Urinary bladder (tissue), 4 donors: ENCODE measurements around the gene TMCO5A. TPM values are rescaled to one million over a fixed set of nuclear protein-coding genes. Genes with fewer than 3 reads are reported as not detected.

Source experiments
- DNase-seq: peaks from one replicate; pipeline ENCODE4 v3.0.0-alpha.2; 2015; ENCODE audit errors: extremely low spot score
- H3K27ac ChIP-seq: one replicate; pipeline ENCODE4 v1.5.1; 2013; ENCODE audit warnings: low read depth, mild to moderate bottlenecking, moderate library complexity
- H3K36me3 ChIP-seq: one replicate; pipeline ENCODE4 v1.6.1; 2013; ENCODE audit warnings: mild to moderate bottlenecking, moderate library complexity; ENCODE audit not compliant: insufficient read depth
- H3K4me1 ChIP-seq: one replicate; pipeline ENCODE4 v1.6.1; 2013; ENCODE audit warnings: mild to moderate bottlenecking, moderate library complexity; ENCODE audit not compliant: insufficient read depth
- H3K4me3 ChIP-seq: one replicate; pipeline ENCODE4 v1.5.1; 2013; ENCODE audit warnings: low read depth, low read length
- WGBS: extraction: QIAGEN DNeasy Blood & Tissue Kit; methylation state at CpG from one replicate; pipeline ENCODE4 v1.1.7; 2013; 5-methylcytosine and 5-hydroxymethylcytosine counted together
- polyA plus RNA-seq: library from polyadenylated mRNA; stranded (reverse); fragments of 200-250 nt; gene quantifications from one replicate; pipeline ENCODE4 v1.2.3, GENCODE V29; 2013
- total RNA-seq: library from RNA; depleted of rRNA; stranded (reverse); fragments of >200 nt; gene quantifications from one replicate; pipeline ENCODE4 v1.2.3, GENCODE V29; 2014
- donor health status: healthy with polysubstance abuse.
- donor health status: healthy.

TMCO5A gene
- total RNA-seq (not detected), polyA plus RNA-seq (not detected)

DNA sequence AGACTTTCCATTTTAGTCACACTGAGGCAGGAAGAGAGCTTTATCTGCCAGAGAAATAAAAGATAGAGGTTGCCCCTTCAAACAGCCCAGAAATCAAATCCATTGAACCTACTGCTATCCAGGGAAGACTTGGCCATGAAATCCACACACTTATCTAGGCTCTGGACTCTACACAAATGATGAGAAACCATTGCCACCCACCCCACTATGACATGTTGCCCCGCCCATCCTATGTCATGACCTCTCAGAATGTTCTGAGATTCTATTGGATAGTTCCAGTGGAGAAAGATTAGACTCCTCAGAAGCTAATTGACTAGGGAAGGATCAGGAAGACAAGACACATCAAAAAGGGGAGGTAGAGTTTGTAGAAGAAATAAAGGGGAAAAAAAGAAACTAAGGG is at the start of gene TMCO5A:
TMCO5A (plus strand) TSS at position 301 of the 400 bp plus-strand sequence. CDS start 1,684 bp downstream, outside the sequence.
- no peak for DNase-seq
- H3K27ac ChIP-seq: no peak within 1 kb of the TSS
- no peak within 1 kb of the TSS for H3K4me3 ChIP-seq
- no peaks in the 10 kb centered on the region for H3K4me1 ChIP-seq
- 91% methylated on average over 1 of the region's 1 CpG for WGBS
- H3K36me3 ChIP-seq: no peaks in the 10 kb centered on the region

DNA sequence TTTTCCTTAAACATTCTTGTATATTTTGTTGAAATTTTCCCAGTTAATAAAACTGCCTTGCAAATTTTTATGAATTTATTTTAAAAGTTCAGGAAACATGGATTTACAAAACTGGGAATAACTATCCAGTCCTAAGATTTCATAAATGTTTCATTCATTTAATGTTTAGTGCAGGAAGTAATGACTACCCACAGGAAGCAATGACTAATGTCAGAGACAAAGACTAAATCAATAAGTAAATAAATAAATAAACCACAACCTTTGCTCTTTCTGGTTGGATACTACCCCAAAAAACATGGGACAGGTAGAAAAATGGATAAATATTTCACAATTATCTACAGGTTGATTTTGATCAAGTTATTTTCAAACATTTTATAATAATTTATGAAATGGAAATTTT is 48.8 kb upstream of the TMCO5A start:
- no peaks in the 10 kb centered on the region for H3K4me1 ChIP-seq
- H3K4me3 ChIP-seq: no peak overlapping the region
- no peak for DNase-seq
- H3K36me3 ChIP-seq: no peaks in the 10 kb centered on the region
- no peak overlapping the region for H3K27ac ChIP-seq

DNA sequence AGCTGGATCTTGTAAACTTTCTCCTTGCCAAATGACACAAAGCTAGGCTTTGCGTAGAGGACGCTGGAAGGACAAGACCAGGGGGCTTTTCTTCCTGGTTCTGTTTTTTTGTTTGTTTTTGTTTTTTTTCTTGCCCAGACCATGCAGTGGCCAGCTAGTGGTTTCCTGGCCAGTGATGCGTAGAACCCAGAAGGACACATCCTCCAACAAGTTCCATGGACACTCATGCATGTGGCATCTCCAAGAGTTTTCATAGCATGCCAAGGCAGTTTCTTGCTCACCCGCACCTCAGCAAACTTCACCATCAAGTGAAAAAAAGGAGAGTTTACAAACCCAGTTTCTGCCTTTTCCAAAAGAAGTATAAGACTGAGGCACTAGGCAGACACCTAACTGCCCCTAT is 46.1 kb upstream of the TMCO5A start:
- H3K4me1 ChIP-seq: no peaks in the 10 kb centered on the region
- WGBS: 90% methylated on average over 4 of the region's 4 CpGs
- no peaks in the 10 kb centered on the region for H3K36me3 ChIP-seq
- no peak overlapping the region for H3K4me3 ChIP-seq
- no peak overlapping the region for H3K27ac ChIP-seq
- DNase-seq: no peak

DNA sequence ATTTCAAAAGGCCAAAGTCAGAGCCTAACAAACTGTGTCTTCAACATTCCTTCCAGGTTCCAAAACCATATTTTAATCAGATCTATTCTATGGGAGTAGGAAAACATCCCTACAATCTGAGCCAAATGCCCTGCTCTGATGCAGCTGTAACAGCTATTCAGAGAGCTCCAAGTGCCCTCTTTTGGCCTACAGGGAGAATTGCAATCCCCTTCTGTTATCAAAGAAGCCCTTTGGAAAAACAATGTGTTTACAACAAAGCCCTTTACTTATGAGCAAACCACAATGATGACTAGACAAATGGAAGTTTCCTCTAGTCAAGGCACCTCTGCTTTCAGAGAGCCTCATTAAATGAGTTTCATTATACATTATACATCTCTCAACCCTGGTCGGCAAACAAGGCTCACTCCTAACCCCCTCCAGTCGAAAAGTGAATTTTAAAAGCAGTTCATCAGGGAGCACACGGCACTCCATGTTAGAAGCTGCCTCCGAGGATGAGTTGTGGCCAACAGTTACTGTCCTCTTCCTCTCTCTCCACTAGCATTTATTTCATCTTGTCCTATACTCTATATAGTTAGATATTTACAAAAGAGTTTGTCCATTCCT is 42.6 kb upstream of the TMCO5A start:
- Histone ChIP-seq H3K4me3 (no peak overlapping the region), H3K27ac (no peak overlapping the region), H3K36me3 (no peaks in the 10 kb centered on the region), H3K4me1 (no peaks in the 10 kb centered on the region)
- no peak for DNase-seq
- WGBS: 44% methylated on average over 4 of the region's 4 CpGs

DNA sequence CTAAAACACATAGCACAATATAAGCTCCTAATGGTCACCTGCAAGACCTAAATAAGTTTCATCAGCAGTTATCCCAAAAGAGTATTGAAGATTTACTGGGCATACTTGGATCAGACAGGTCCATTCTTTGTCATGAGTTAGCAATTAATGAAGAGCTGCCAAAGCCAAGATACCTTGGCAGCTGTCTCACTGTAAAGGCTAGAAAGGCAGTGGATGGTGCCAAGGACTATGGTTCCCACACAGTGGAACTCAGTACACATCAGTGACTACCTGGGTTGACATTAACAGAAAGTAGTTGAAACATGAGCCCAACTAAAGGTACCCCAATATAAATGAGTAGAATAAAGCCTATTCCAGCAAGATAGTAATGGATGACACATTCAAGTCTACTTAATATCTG is 41.1 kb upstream of the TMCO5A start:
- no peak for DNase-seq
- Histone ChIP-seq H3K4me1 (no peaks in the 10 kb centered on the region), H3K36me3 (no peaks in the 10 kb centered on the region), H3K27ac (no peak overlapping the region), H3K4me3 (no peak overlapping the region)

DNA sequence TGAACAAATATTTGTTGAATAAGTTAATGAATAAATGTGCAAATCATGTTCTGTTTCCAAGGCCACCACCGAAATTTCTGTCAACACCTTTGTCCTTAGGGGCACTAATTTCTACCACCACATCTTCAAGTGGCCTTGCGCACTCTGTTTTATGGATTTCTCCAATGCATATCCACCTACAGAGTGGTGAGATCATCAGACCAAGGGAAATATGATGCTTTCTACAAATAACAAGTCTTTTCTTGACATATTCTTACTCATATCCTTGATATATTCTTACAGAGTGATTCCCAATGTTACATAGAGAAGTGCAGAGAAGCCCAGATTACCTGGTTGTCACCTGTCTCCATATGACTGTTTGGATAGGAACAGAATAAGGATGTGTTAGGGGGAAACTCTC is 36.1 kb upstream of the TMCO5A start:
- no peak for DNase-seq
- Histone ChIP-seq H3K27ac (no peak overlapping the region), H3K4me3 (no peak overlapping the region), H3K4me1 (no peaks in the 10 kb centered on the region), H3K36me3 (no peaks in the 10 kb centered on the region)
- WGBS: 95% methylated on average over 2 of the region's 2 CpGs

DNA sequence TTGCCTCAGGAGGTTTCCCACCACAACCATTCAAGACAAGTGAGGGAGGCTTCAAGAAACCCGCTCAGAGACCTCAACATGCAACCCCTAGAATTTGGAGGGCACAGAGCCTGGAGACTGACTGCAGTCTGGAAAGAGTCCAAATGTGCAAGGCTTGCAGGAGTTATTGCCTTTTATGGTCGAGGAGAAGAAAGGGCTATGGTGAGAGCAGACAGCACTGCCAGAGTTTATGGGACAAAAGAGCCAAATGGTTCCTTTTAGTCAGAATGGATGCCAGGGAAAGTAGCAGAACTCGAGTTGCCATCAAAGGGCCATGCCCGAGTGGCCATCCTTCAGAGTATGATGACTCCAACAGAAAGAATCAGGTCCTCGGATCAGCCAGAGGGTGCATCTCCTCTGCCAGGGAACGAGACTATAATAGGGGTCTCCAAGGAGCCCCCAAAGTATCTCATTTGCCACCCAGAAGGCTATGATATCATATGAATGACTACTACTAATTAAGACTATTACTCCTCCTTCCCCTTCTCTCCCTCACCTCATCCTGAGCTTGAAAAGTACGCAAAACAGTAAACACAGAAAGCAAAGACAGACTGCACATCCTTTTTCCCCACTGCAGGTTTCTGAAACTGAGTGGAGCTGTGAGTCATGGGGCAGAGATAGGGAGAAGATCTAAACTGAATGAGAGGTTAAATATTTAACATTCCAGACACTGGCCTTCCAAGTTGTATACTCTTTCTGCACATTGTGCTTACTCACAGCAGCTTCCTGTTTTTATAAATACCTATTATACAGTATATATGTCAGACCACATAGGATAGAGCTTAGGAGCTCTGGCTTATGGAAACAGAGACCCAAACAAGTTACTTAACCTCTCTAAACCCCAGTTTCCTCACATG is 33.9 kb upstream of the TMCO5A start:
- no peak overlapping the region for H3K4me3 ChIP-seq
- 43% methylated on average over 7 of the region's 7 CpGs for WGBS
- no peaks in the 10 kb centered on the region for H3K36me3 ChIP-seq
- no peak for DNase-seq
- H3K27ac ChIP-seq: no peak overlapping the region
- no peaks in the 10 kb centered on the region for H3K4me1 ChIP-seq

DNA sequence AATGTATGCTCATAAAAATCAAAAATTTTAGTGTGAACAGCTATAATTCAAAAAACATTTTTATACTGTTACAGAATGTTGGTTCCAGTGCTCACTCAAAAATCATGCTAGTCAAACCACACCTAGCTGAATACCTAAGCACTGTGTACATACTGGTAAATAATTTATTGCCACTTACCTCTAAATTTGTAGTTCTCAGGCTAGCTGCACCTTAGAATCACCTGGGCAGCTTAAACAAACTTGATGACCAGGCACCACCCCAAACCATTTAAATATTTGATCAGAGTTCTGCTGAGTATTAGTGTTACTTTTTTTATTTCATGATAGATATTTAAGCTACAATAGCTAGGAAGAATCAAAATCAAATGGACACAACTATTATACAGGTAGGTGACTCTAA is 32.3 kb upstream of the TMCO5A start:
- no peak for DNase-seq
- Histone ChIP-seq H3K36me3 (no peaks in the 10 kb centered on the region), H3K4me3 (no peak overlapping the region), H3K27ac (no peak overlapping the region), H3K4me1 (no peaks in the 10 kb centered on the region)

DNA sequence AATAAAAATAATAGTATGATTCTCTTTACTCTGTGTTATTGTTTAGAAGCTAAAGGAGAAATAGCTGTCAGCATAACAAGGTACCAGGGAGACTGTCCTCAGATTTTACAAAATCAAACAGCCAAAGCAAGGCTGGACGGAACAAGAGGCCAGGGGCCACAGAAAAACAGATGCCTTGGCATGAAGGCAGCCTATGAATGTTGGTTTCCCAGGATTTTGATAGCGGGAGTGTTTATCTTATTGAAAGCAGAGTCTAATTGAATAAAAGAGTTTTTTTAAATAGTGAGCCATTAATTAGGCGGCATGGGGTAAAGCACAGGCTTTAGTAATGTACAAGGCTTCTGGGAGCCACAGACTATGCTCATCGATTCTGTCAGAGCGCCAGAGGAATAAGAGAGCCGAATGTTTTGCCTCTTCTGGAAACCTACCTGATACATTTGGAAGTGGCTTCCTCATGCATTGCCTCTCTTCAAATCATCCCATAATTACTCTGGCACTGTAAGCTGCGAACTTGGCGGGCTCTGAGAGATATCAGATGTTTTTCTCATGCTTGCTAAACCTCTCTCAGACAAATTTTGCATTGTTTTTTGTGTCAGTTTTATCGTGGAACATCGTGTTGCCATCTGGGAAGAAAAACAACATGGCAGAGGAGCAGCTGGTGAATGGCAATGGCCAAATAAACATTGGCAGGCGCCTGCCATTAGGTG is 30.4 kb upstream of the TMCO5A start:
- H3K4me3 ChIP-seq: no peak overlapping the region
- H3K4me1 ChIP-seq: no peaks in the 10 kb centered on the region
- no peaks in the 10 kb centered on the region for H3K36me3 ChIP-seq
- WGBS: 82% methylated on average over 11 of the region's 11 CpGs
- no peak overlapping the region for H3K27ac ChIP-seq
- DNase-seq: no peak

DNA sequence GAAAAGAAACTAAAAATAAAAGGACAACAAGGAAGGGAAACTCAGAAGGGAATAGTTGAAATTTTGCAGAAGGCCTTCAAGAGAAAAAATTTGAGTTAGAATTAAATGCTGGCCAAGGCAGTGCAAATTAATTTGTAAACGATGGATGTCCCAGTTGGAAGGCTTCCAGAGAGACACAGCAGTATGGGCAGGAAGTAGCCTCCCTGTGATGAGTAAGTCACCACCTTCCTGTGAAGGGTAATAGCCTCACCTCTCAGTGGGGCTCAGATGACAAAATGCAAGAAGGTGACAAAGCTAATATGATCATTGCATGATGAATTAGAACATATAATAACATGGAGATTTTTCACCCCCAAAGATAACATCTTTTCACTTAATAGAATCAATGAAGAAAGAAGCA is 27.3 kb upstream of the TMCO5A start:
- Histone ChIP-seq H3K36me3 (no peaks in the 10 kb centered on the region), H3K4me3 (no peak overlapping the region), H3K4me1 (no peaks in the 10 kb centered on the region), H3K27ac (no peak overlapping the region)
- DNase-seq: no peak
- 20% methylated on average over 1 of the region's 1 CpG for WGBS

DNA sequence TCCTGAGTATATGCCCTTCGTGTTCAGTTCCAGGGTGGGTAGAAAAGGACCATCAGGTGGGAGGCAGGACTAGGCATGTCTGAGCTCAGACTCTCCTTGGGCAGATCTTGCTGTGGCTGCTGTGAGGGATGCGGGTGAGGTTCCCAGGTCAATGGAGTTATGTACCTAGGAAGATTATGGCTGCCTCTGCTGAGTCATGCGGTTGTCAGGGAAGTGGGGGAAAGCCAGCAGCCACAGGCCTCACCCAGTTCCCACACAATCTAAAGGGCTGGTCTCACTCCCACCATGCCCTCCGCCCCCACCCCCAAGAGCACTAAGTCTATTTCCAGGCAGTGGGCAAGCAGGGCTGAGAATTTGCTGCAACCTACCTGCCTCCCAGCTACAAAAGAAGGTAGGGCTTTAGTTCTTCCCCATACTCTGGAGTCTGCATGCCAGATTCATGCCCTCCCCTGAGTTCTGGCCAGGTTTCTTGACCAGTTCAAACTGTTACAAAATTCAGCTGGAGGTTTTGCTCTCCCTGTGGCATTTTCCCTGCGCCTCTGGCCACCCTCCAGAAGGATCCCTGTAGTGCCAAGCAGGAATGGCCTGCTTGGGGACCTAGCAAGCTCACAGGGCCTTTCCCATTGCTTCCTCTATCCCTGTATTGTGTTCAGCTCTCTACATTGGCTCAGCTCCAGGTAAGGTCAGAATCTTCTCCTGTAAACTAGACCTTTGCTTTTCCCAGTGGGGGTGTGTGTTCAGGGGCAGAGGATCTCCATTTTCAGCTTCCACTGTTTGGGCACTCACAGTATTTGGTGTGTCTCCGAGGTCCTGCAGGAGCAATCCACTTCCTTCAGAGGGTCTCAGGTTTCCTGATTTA is 12.7 kb upstream of the TMCO5A start:
- no peak overlapping the region for H3K4me3 ChIP-seq
- no peaks in the 10 kb centered on the region for H3K4me1 ChIP-seq
- WGBS: 82% methylated on average over 6 of the region's 6 CpGs
- no peak for DNase-seq
- H3K36me3 ChIP-seq: no peaks in the 10 kb centered on the region
- H3K27ac ChIP-seq: no peak overlapping the region

DNA sequence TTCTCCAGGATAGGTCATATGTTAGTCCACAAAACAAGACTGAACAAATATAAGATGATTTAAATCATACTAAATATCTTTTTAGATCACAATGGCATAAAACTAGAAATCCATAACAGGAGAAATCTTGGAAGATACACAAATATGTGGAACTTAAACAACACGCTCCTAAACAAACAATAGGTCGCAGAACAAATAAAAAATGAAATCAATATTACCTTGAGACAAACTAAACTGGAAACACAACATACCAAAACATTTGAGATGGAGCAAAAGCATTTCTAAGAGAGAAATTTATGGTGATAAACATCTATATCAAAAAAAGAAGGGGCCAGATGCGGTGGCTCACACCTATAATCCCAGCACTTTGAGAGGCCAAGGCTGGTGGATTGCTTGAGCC is 8.3 kb upstream of the TMCO5A start:
- no peak overlapping the region for H3K27ac ChIP-seq

DNA sequence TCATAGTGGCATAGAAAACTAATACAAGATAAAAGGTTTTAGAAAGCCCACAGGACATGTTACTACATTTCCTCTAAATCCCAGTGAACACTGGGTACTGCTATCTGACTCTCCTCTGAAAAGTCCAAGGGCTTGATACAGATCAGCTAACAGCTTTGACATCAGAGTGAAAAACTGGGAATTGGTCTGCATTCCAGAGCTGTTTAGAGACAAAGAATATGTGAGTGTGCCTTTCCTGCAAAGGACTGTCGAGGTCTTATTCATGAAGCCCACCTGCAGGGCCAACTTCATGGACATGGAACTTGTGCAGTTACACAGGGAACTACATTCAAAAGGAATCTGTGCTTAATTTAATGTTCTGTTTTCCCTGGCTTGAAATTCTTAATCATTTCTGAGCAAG is 5.2 kb upstream of the TMCO5A start:
- H3K4me3 ChIP-seq: no peak overlapping the region
- DNase-seq: no peak
- no peaks in the 10 kb centered on the region for H3K4me1 ChIP-seq
- H3K36me3 ChIP-seq: no peaks in the 10 kb centered on the region
- no peak overlapping the region for H3K27ac ChIP-seq
- WGBS: 28% methylated on average over 1 of the region's 1 CpG

More for the DNA sequence above, 8.3 kb upstream of the TMCO5A start:
- WGBS: 87% methylated on average over 3 of the region's 3 CpGs
- DNase-seq: no peak
- Histone ChIP-seq H3K36me3 (no peaks in the 10 kb centered on the region), H3K4me3 (no peak overlapping the region), H3K4me1 (no peaks in the 10 kb centered on the region)
